Activated naive CD4-positive, alpha-beta T cell treated with anti-CD3 and anti-CD28 coated beads, Interleukin-2, amount 50 U/mL, for 24 hours (primary cell): ENCODE data around the gene SMO.
A peak's percentile ranks its signal among the peaks of the same experiment; 100 is the strongest.

Source experiments
- H3K27ac Mint-ChIP-seq: one replicate; pipeline ENCODE4 v1.8.0; 2021; ENCODE audit warnings: mild to moderate bottlenecking, mixed read lengths
- H3K27me3 Mint-ChIP-seq: one replicate; pipeline ENCODE4 v1.8.0; 2021; ENCODE audit warnings: mixed read lengths
- H3K36me3 Mint-ChIP-seq: one replicate; pipeline ENCODE4 v1.8.0; 2021; ENCODE audit warnings: mixed read lengths
- H3K4me1 Mint-ChIP-seq: one replicate; pipeline ENCODE4 v1.8.0; 2021; ENCODE audit warnings: mixed read lengths
- H3K4me3 Mint-ChIP-seq: one replicate; pipeline ENCODE4 v1.8.0; 2021; ENCODE audit warnings: mild to moderate bottlenecking, mixed read lengths
- H3K9me3 Mint-ChIP-seq: one replicate; pipeline ENCODE4 v1.8.0; 2021; ENCODE audit warnings: mixed read lengths

SMO gene

GRCh38 chr7:129188372-129188891 is at the start of gene SMO:
TSS of gene SMO (plus strand) at chr7:129188633. CDS start at chr7:129189152, 519 bp downstream.
- H3K4me1 Mint-ChIP-seq = peaks cover 11% of the 10 kb centered on the region
- H3K27me3 Mint-ChIP-seq = peaks cover 42% of the 10 kb centered on the region
- H3K27ac Mint-ChIP-seq = no peak within 1 kb of the TSS
- peak within 1 kb of the TSS; percentile 74 for H3K4me3 Mint-ChIP-seq
- H3K36me3 Mint-ChIP-seq = no peaks in the 10 kb centered on the region
- no peaks in the 10 kb centered on the region for H3K9me3 Mint-ChIP-seq

- Mint-ChIP-seq H3K27ac (no peak overlapping the region), H3K27me3 (no peaks in the 10 kb centered on the region), H3K4me3 (peak overlapping the region; percentile 89), H3K4me1 (peaks cover 10% of the 10 kb centered on the region), H3K36me3 (no peaks in the 10 kb centered on the region), H3K9me3 (no peaks in the 10 kb centered on the region)
Observed at GRCh38 chr7:129143724-129144094, 44.7 kb upstream of the SMO start.

GRCh38 chr7:129144095-129144833 is 44.2 kb upstream of the SMO start, which contains the start of gene TSPAN33:
TSS of gene TSPAN33 (plus strand) at chr7:129144707. CDS start at chr7:129144981, 274 bp downstream.
- H3K36me3 Mint-ChIP-seq = no peaks in the 10 kb centered on the region
- peaks cover 10% of the 10 kb centered on the region for H3K4me1 Mint-ChIP-seq
- H3K27ac Mint-ChIP-seq = no peak within 1 kb of the TSS
- no peaks in the 10 kb centered on the region for H3K9me3 Mint-ChIP-seq
- H3K4me3 Mint-ChIP-seq = peak within 1 kb of the TSS; percentile 89
- H3K27me3 Mint-ChIP-seq = no peaks in the 10 kb centered on the region

GRCh38 chr7:129144834-129145668 is 43.4 kb upstream of the SMO start:
- Mint-ChIP-seq H3K27me3 (no peaks in the 10 kb centered on the region), H3K4me3 (peak overlapping the region; percentile 83), H3K36me3 (no peaks in the 10 kb centered on the region), H3K27ac (no peak overlapping the region), H3K4me1 (peaks cover 10% of the 10 kb centered on the region), H3K9me3 (no peaks in the 10 kb centered on the region)

- peaks cover 10% of the 10 kb centered on the region for H3K4me1 Mint-ChIP-seq
- peak overlapping the region; percentile 83 for H3K4me3 Mint-ChIP-seq
- no peak overlapping the region for H3K27ac Mint-ChIP-seq
- no peaks in the 10 kb centered on the region for H3K9me3 Mint-ChIP-seq
- no peaks in the 10 kb centered on the region for H3K36me3 Mint-ChIP-seq
- H3K27me3 Mint-ChIP-seq = no peaks in the 10 kb centered on the region
Observed at GRCh38 chr7:129146237-129146979, 42.0 kb upstream of the SMO start.

- peaks cover 10% of the 10 kb centered on the region for H3K4me1 Mint-ChIP-seq
- no peak overlapping the region for H3K4me3 Mint-ChIP-seq
- H3K27me3 Mint-ChIP-seq = no peaks in the 10 kb centered on the region
- H3K27ac Mint-ChIP-seq = no peak overlapping the region
- H3K9me3 Mint-ChIP-seq = no peaks in the 10 kb centered on the region
- H3K36me3 Mint-ChIP-seq = no peaks in the 10 kb centered on the region
Observed at GRCh38 chr7:129147731-129148130, 40.7 kb upstream of the SMO start.

- Mint-ChIP-seq H3K27ac (no peak overlapping the region), H3K27me3 (no peaks in the 10 kb centered on the region), H3K9me3 (no peaks in the 10 kb centered on the region), H3K36me3 (no peaks in the 10 kb centered on the region), H3K4me1 (peaks cover 5% of the 10 kb centered on the region), H3K4me3 (no peak overlapping the region)
Observed at GRCh38 chr7:129149511-129149910, 38.9 kb upstream of the SMO start.

GRCh38 chr7:129150199-129150996 is 38.0 kb upstream of the SMO start:
- H3K4me3 Mint-ChIP-seq = no peak overlapping the region
- no peak overlapping the region for H3K27ac Mint-ChIP-seq
- H3K36me3 Mint-ChIP-seq = no peaks in the 10 kb centered on the region
- H3K27me3 Mint-ChIP-seq = no peaks in the 10 kb centered on the region
- H3K4me1 Mint-ChIP-seq = peaks cover 5% of the 10 kb centered on the region
- H3K9me3 Mint-ChIP-seq = no peaks in the 10 kb centered on the region

GRCh38 chr7:129157651-129158050 is 30.8 kb upstream of the SMO start:
- no peaks in the 10 kb centered on the region for H3K9me3 Mint-ChIP-seq
- H3K4me1 Mint-ChIP-seq = no peaks in the 10 kb centered on the region
- H3K4me3 Mint-ChIP-seq = no peak overlapping the region
- H3K36me3 Mint-ChIP-seq = peaks cover 2% of the 10 kb centered on the region
- no peaks in the 10 kb centered on the region for H3K27me3 Mint-ChIP-seq
- H3K27ac Mint-ChIP-seq = no peak overlapping the region

- no peaks in the 10 kb centered on the region for H3K4me1 Mint-ChIP-seq
- no peaks in the 10 kb centered on the region for H3K9me3 Mint-ChIP-seq
- H3K4me3 Mint-ChIP-seq = no peak overlapping the region
- H3K27me3 Mint-ChIP-seq = no peaks in the 10 kb centered on the region
- H3K27ac Mint-ChIP-seq = no peak overlapping the region
- peaks cover 2% of the 10 kb centered on the region for H3K36me3 Mint-ChIP-seq
Observed at GRCh38 chr7:129159539-129159938, 28.9 kb upstream of the SMO start.

- Mint-ChIP-seq H3K4me1 (no peaks in the 10 kb centered on the region), H3K9me3 (no peaks in the 10 kb centered on the region), H3K27me3 (no peaks in the 10 kb centered on the region), H3K36me3 (peaks cover 5% of the 10 kb centered on the region), H3K4me3 (no peak overlapping the region), H3K27ac (no peak overlapping the region)
Observed at GRCh38 chr7:129160161-129160905, 28.1 kb upstream of the SMO start.

- H3K27me3 Mint-ChIP-seq = no peaks in the 10 kb centered on the region
- peaks cover 5% of the 10 kb centered on the region for H3K36me3 Mint-ChIP-seq
- no peaks in the 10 kb centered on the region for H3K4me1 Mint-ChIP-seq
- H3K4me3 Mint-ChIP-seq = no peak overlapping the region
- no peak overlapping the region for H3K27ac Mint-ChIP-seq
- no peaks in the 10 kb centered on the region for H3K9me3 Mint-ChIP-seq
Observed at GRCh38 chr7:129161524-129162225, 26.8 kb upstream of the SMO start.

- Mint-ChIP-seq H3K27me3 (no peaks in the 10 kb centered on the region), H3K27ac (no peak overlapping the region), H3K36me3 (peaks cover 5% of the 10 kb centered on the region), H3K4me1 (no peaks in the 10 kb centered on the region), H3K9me3 (no peaks in the 10 kb centered on the region), H3K4me3 (no peak overlapping the region)
Observed at GRCh38 chr7:129162732-129163131, 25.7 kb upstream of the SMO start.
